Fibroblast of skin of left biceps (primary cell): ENCODE data around the gene PADI1.

ENCODE experiments used
- DNase-seq, 2 experiments: peaks; one replicate each; pipeline ENCODE4 v3.0.0-alpha.2; 2013; ENCODE audit warnings: low read depth in 2 of 2

Gene PADI1

DNA sequence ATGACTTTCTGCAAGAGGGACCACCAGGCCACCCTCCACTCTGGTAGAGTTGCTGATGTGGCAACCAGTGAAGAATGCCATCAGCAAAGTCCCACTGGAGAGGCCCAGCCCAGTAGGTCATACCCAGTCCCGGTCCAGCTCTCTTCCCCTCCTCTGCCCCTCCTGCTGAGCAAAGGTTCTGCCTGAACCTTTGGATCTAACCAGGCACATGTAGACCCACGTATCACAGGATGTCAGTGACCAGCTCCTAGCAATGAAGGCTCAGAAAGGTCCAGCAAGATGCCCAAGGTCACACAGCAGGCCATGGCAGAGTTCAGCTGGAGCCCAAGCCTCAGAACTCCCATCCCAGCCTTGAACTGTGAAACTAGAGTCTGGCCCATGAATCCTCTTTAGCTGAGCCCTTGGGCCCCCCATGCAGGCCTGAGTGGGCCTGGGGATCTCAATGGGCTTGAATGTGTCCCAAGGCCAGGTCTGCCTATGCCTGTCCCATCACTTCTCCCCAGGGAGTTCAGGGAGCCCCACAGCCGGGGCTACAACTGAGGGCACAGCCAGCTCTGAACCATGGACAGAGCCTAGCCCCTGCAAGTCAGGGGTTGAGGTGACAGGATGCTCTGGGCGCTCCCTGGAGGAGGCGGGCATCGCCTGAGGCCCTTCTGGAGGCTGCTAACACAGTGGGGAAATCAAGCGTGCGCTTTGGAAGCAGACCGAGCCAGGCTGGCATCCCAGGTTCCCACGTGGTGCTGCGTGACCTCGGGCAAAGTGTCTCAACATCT, 21.4 kb upstream of the PADI1 start:
- no peak for DNase-seq

DNA sequence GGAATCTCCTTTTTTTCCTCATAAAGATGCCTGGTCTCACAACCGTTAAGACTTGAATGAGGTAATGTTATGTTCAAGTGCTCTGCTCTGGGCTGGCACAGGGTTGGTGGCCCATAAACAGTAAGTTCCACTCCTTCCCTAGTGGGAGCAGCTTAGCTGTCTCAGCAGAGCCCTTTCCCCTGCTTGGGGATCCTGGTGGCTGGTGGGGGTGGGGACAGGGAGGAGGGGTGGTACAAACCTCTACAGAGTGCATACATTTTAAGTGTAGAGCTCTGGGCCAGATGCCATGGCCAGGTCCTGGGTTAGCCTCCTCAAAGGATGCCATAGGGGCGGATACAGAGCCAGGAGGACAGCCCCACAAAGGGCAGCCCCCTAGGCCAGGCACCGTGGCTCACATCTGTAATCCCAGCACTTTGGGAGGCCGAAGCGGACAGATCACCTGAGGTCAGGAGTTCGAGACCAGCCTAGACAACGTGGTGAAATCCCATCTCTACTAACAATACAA, 20.7 kb upstream of the PADI1 start:
- DNase-seq, result no peak

DNA sequence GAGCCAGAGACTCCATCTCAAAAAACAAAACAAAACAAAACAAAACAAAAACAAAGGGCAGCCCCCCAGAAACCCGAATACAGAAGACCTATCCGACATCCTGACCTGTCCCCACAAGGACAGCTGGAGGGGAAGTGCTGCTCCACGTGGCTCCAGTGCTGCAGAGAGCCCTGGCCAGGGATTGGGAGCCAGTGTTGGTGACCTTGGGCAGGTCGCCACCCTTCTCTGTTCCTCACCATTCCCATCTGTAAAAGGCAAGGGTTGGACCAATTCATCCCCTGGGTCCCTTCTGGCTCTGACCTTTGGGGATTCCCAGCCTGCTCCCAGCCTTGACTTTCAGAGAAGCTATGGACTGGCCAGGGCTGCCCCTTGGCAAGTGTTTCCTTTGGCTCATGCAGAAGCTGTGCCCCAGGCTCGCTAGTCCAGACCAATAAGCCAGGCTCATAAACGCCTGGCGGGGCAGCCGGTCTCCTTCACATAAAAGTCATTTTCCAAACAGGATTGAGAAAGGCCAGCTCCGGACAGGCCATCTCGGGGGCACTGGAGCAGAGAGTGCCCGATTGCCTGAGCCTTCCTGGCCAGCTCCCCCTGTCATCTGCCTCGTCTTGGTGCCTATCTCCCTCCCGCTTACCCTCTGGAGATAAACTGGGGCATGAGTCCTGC, 20.0 kb upstream of the PADI1 start:
- DNase-seq, result no peak

DNA sequence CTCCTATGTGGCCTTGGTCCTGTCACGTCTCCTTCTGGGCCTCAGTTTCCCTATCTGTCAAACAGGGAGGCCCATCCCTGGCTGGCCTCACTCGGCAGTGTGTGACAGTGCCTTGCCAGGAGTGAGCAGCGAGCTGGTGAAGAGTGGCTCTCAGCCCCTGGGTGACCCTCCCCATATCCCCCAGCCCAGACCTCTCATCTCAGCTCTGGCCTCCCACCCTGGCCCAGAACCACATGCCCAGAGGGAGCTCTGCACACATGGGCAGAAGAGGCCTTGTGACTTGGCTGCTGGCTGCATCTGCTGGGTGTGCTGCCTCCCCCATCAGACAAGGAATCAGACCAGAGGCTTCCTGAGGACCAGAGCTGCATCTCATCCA, 19.5 kb upstream of the PADI1 start:
- DNase-seq, result no peak

- DNase-seq, result no peak
Observed at GRCh38 chr1:17186216-17186909, 18.6 kb upstream of the PADI1 start.

DNA sequence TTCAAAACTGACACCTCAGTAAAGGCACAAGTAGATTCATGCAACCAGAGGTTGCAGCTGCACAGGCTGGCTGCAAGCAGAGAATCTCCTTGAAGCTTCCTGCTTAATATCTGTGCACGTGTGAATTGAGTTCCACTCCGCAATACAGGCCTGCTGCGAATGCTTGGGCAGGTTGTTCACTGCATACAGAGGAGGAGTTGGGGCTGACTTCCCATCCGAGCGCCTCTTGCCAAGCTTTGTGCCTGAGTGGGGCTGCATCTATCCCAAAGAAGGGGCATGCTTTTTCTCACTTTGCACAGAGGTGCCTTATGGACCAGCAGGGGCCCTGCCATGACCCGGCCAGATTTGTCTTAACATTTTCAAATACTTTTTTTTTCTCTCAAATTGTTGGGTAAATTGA, 17.9 kb upstream of the PADI1 start:
- DNase-seq, result no peak

GRCh38 chr1:17188217-17188616, 16.7 kb upstream of the PADI1 start:
- no peak for DNase-seq

DNA sequence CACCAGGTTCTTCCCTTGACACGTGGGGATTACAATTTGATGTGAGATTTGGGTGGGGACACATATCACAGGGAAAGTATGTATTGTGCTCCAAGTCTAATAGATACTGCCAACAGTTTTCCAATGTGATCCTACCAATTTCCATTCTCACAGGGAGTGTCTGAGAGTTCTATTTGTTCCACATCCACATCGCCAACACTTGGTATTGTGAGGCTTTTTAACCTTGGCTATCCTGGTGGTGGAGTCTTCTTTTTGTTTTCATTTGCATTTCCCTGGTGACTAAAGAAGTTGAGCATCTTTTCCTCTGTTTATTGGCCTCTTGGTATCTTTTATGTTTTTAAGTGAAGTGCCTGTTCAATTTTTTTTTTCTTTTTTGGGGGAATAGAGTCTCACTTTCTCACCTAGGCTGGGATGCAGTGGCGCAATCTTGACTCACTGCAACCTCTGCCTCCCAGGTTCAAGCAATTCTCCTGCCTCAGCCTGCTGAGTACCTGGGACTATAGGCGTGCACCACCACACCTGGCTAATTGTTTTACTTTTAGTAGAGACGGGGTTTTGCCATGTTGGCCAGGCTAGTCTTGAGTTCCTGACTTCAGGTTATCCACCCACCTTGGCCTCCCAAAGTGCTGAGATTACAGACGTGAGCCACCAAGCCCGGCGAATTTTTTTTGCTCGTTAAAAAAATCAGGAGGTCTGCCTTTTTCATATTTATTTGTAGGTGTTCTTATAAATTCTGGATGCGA, 15.9 kb upstream of the PADI1 start:
- no peak for DNase-seq

- no peak for DNase-seq
Observed at GRCh38 chr1:17189632-17189990, 15.3 kb upstream of the PADI1 start.

DNA sequence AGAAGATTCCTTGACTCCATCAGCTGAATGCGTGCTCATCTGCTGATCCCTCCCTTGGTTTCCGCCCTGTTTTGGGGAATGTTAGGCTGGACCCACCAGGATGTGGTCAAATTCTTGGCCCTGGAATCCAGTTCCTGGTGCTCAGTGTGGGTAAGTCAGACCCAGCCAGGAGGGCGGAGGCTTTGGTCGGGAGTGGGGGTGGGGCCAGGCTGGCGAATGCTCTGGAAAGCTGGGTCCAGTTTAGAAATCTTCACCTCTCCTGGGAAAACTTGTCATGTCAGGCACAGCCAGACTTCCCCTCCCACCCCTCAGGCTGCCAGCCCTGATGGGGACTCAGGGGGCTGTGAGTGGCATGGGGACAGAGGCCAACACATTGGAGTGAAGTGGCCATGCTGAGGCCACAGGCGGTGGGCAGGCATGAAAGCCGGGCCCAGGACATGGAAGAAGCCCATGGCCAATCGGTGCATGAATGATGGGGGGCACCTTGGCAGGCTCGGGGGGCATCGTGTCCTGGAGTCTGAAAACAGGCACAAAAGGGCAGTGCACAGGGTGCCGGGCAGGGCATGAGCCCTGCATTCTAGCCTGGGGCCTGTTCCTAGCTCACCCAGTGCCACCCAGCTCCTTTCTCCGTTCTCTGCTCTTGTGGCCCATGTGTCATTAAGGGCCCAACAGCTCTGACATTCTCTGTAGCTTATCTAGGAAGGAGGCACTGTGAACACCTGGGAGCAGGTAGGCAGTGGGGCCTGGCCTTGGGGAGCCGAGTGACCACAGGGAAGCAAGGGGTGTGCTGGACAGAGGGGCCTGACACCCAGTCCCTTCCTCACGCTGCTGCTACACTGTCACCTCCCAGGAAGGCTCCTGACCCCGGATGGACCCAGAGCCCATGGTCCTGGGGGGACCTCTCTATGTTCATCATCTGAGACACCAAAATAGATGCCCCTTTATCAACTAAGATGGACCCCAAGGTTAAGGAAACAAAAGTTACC, 14.6 kb upstream of the PADI1 start:
- peak; percentile 87 to 88 for DNase-seq

DNA sequence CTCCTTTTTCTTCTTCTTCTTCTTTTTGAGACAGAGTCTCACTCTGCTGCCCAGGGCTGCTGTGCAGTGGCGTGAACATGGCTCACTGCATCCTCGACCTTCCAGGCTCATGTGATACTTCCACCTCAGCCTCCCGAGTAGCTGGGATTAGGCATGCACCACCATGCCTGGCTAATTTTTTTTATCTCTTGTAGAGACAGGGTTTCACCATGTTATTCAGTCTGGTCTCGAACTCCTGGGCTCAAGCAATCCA, 13.0 kb upstream of the PADI1 start:
- no peak for DNase-seq

- no peak for DNase-seq
Observed at GRCh38 chr1:17192394-17193221, 12.3 kb upstream of the PADI1 start.

DNA sequence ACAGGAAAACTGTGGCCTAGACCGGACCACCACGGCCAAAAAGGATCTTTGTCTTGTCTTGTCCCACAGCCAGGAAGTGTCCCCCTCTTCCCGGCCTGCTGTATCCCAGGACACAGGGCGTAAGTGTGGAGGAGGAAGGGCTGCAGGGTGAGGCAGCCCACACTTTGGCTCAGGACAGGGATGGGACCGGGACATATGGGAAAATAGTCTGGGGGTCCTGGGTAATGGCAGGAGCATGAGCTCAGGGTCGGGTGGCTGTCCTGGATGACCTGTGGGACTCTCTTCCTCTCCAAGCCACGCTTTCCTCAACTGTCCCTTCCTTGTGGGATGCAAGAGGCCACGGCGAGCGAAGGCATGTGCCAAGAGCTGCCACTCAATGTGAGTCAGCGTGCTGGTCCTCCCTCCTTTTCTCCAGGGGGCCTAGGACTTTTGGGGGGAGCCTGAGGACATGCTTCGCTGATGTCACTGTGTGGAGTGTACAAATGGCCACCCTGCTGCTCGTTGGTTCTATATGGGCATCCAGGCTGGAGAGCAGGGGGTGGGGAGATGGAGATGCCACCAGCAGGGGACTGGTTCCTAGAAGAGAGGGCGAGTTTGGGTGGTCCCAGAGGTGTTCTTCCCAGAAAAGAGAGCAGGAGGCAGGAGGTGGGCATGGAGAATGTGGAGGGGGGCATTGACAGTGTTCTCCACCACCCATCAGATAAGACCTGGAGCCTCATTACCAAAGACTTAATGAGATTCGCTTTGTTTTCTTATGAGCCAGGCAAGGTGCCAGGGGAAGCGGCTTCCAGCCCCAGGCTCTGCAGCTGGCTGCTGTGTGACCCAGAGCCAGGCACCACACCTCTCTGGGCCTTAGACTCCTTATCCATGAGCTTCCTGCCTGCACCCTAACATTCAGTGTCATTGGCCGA, 11.5 kb upstream of the PADI1 start:
- DNase-seq, result no peak

DNA sequence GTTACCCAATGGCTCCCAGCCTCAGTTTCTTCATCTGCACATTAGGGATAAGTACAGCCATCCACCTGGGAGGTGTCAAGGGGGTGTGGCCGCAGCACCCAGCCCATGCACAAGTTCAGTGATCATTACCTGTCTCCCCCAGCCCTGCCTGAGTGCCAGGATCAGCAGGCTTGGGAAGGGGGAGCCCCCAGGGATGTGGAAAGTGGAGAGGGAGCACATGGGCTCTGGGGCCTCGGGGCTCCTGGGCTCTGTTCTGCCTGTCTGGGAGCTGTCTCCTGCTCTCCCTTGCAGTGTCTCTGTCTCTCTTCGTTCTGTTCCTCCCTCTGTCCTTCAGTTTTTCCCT, 10.8 kb upstream of the PADI1 start:
- no peak for DNase-seq

GRCh38 chr1:17194615-17195528, 10.1 kb upstream of the PADI1 start:
- no peak for DNase-seq

DNA sequence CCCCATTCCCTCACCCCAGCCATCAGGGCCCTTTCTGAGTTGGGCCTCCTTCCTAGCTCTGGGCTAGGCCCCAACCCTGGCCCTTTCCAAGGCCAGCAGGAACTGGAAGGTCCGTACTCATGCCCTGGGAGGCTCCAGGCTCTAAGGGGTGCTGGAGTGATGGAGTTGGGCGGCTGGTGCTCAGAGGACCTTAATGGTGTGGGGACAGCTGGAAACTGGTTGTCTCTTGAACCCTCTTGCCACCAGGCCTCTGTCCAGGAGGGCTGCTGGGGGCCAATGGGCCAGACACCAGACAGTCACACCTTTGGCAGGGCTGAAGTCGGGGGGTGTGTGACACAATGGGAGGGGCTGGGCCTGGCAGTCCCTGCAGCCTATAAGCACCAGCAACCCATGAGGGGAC, 9.2 kb upstream of the PADI1 start:
- DNase-seq, result no peak

- no peak for DNase-seq
Observed at GRCh38 chr1:17196496-17197185, 8.3 kb upstream of the PADI1 start.

DNA sequence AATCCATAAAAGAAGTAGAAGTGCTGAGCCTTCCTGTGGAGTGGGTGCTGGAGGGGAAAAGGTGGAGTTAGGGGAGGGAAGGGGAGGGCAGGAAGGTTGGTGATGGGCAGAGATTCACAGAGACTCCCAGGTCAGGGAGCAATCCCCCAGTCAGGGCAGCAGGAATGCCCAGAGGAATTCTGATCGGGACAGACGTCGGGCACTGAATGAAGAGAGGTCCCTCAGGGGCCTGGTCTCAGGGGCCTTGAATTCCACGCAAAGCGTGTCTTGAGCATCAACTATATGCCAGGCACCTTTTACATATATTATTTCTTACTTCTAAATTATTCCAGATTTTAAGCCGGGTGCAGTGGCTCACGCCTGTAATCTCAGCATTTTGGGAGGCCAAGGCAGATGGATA, 7.2 kb upstream of the PADI1 start:
- DNase-seq, result no peak
